ENCODE data around the gene SEMA3A.
A peak's percentile ranks its signal among the peaks of the same experiment; 100 is the strongest.

The SEMA3A gene

GRCh38 chr7:84188786-84189405 lies 5.7 kb downstream of the SEMA3A start:
- TF ChIP-seq CTCF (IDR thresholded peaks at IDR 0.05): peak; percentile 88
- TF ChIP-seq ZFX (IDR thresholded peaks at IDR 0.05; ENCODE audit: borderline replicate concordance): no peak
- H3K27ac ChIP-seq: no peak overlapping the region

- H3K27ac ChIP-seq: no peak overlapping the region
- no peak for TF ChIP-seq CTCF (IDR thresholded peaks at IDR 0.05)
- no peak for TF ChIP-seq ZFX (IDR thresholded peaks at IDR 0.05; ENCODE audit: borderline replicate concordance)
Observed at GRCh38 chr7:84187813-84188510, 6.6 kb downstream of the SEMA3A start.

- no peak overlapping the region for H3K27ac ChIP-seq
- no peak for TF ChIP-seq ZFX (IDR thresholded peaks at IDR 0.05; ENCODE audit: borderline replicate concordance)
Observed at GRCh38 chr7:84187087-84187805, 7.3 kb downstream of the SEMA3A start.

- TF ChIP-seq CTCF (IDR thresholded peaks at IDR 0.05) (no peak), ZFX (IDR thresholded peaks at IDR 0.05; ENCODE audit: borderline replicate concordance) (no peak)
- H3K27ac ChIP-seq: no peak overlapping the region
Observed at GRCh38 chr7:84183741-84184140, 10.8 kb downstream of the SEMA3A start.

- no peak overlapping the region for H3K27ac ChIP-seq
- TF ChIP-seq CTCF (IDR thresholded peaks at IDR 0.05): no peak
Observed at GRCh38 chr7:84182301-84182700, 12.3 kb downstream of the SEMA3A start.

GRCh38 chr7:84181628-84182027 lies 13.0 kb downstream of the SEMA3A start:
- TF ChIP-seq CTCF (IDR thresholded peaks at IDR 0.05) (no peak), ZFX (IDR thresholded peaks at IDR 0.05; ENCODE audit: borderline replicate concordance) (no peak)
- H3K27ac ChIP-seq: no peak overlapping the region

GRCh38 chr7:84177758-84178412 lies 16.7 kb downstream of the SEMA3A start:
- H3K27ac ChIP-seq: no peak overlapping the region
- no peak for TF ChIP-seq ZFX (IDR thresholded peaks at IDR 0.05; ENCODE audit: borderline replicate concordance)
- no peak for TF ChIP-seq CTCF (IDR thresholded peaks at IDR 0.05)

All from 22Rv1 (cell line).